Ishikawa (cell line): ENCODE data around the gene SLC39A13.

ENCODE experiments used
- CEBPB ChIP-seq: IDR thresholded peaks from 2 replicates; pipeline ENCODE4 v1.6.1; 2012
- CREB1 ChIP-seq: IDR thresholded peaks from 2 replicates; pipeline ENCODE4 v1.6.1; 2012; ENCODE audit warnings: low read depth
- EGR1 ChIP-seq: IDR thresholded peaks from 2 replicates; pipeline ENCODE4 v1.6.1; 2012
- EP300 ChIP-seq: IDR thresholded peaks from 2 replicates; pipeline ENCODE4 v1.6.1; 2012; ENCODE audit warnings: borderline replicate concordance
- FOXM1 ChIP-seq: IDR thresholded peaks from 2 replicates; pipeline ENCODE4 v1.6.1; 2012; ENCODE audit warnings: low read depth, borderline replicate concordance
- MAX ChIP-seq: IDR thresholded peaks from 2 replicates; pipeline ENCODE4 v1.6.1; 2012
- NFIC ChIP-seq: IDR thresholded peaks from 2 replicates; pipeline ENCODE4 v1.6.1; 2012
- RAD21 ChIP-seq: IDR thresholded peaks from 2 replicates; pipeline ENCODE4 v1.6.1; 2012; ENCODE audit warnings: low read depth
- REST ChIP-seq: IDR thresholded peaks from 2 replicates; pipeline ENCODE4 v1.6.1; 2012; ENCODE audit warnings: low read depth, mild to moderate bottlenecking
- TAF1 ChIP-seq: IDR thresholded peaks from 2 replicates; pipeline ENCODE4 v1.6.1; 2012; ENCODE audit warnings: low read depth, mild to moderate bottlenecking
- TEAD4 ChIP-seq: IDR thresholded peaks from 2 replicates; pipeline ENCODE4 v1.6.1; 2012
- USF1 ChIP-seq: IDR thresholded peaks from 2 replicates; pipeline ENCODE4 v1.6.1; 2012
- YY1 ChIP-seq: IDR thresholded peaks from 2 replicates; pipeline ENCODE4 v1.6.1; 2012; ENCODE audit warnings: low read depth
- ZBTB7A ChIP-seq: IDR thresholded peaks from 2 replicates; pipeline ENCODE4 v1.6.1; 2012; ENCODE audit warnings: low read depth

The SLC39A13 gene

GRCh38 chr11:47375546-47376085 lies 32.8 kb upstream of the SLC39A13 start:
- TF ChIP-seq REST: no peak
- no peak for TF ChIP-seq TAF1
- TF ChIP-seq NFIC: no peak
- no peak for TF ChIP-seq TEAD4
- TF ChIP-seq USF1: no peak

GRCh38 chr11:47376107-47376524 lies 32.3 kb upstream of the SLC39A13 start:
- TF ChIP-seq CEBPB: no peak
- TF ChIP-seq EGR1: no peak
- no peak for TF ChIP-seq TAF1
- TF ChIP-seq ZBTB7A: no peak
- no peak for TF ChIP-seq NFIC
- no peak for TF ChIP-seq CREB1
- TF ChIP-seq MAX: no peak
- TF ChIP-seq FOXM1: no peak
- TF ChIP-seq EP300: no peak
- TF ChIP-seq TEAD4: no peak
- TF ChIP-seq USF1: no peak

GRCh38 chr11:47376525-47377371 lies 31.6 kb upstream of the SLC39A13 start:
- TF ChIP-seq TAF1: no peak
- TF ChIP-seq NFIC: no peak
- TF ChIP-seq CEBPB: peak; percentile 71
- TF ChIP-seq RAD21: no peak
- peak; percentile 26; the same call in 1 of the 2 replicates for TF ChIP-seq EGR1

GRCh38 chr11:47377571-47378009 lies 30.8 kb upstream of the SLC39A13 start:
- no peak for TF ChIP-seq EGR1
- no peak for TF ChIP-seq TAF1
- TF ChIP-seq CREB1: no peak
- TF ChIP-seq MAX: no peak

GRCh38 chr11:47378010-47378835 lies 30.2 kb upstream of the SLC39A13 start, which contains the start of gene SPI1:
Gene SPI1, minus strand, starts transcription at chr11:47378547. Its CDS starts 194 bp downstream, at chr11:47378353.
- TF ChIP-seq REST (no peak), FOXM1 (no peak), EGR1 (no peak), MAX (no peak), ZBTB7A (no peak), RAD21 (no peak), CREB1 (no peak), CEBPB (no peak), TEAD4 (no peak), YY1 (no peak), TAF1 (no peak), USF1 (no peak), NFIC (no peak), EP300 (no peak)
